Activated B cell treated with CpG ODN at 0.5 μM for 24 hours (primary cell): ENCODE measurements around the gene MISP. TPM values are rescaled to one million over a fixed set of nuclear protein-coding genes. Genes with fewer than 3 reads are reported as not detected.

Experiments
- ATAC-seq: fragments of 200-7000 bp; cut with Tn5 transposase; one replicate; pipeline ENCODE4 v1.10.0; 2021; ENCODE audit warnings: low read depth, mild to moderate bottlenecking, moderate library complexity
- CTCF ChIA-PET: fragments of 350-600 bp; sonication (Branson Sonifier 250); formaldehyde crosslinking; loops from one replicate; lab custom pipeline; 2021; ENCODE audit warnings: antibody characterized with exemption; lab: Charles Lee
- POLR2A ChIA-PET: fragments of 350-600 bp; sonication (Branson Sonifier 250); formaldehyde crosslinking; loops from one replicate; lab custom pipeline; 2021; ENCODE audit warnings: antibody characterized with exemption; lab: Charles Lee
- DNase-seq: peaks from one replicate; pipeline ENCODE4 v3.0.0; 2022
- H3K27ac Mint-ChIP-seq: one replicate; pipeline ENCODE4 v1.8.0; 2020; ENCODE audit warnings: mixed read lengths
- H3K27me3 Mint-ChIP-seq: one replicate; pipeline ENCODE4 v1.8.0; 2021; ENCODE audit warnings: mixed read lengths
- H3K36me3 Mint-ChIP-seq: one replicate; pipeline ENCODE4 v1.8.0; 2021; ENCODE audit warnings: low read depth, mixed read lengths
- H3K4me1 Mint-ChIP-seq: one replicate; pipeline ENCODE4 v1.8.0; 2021; ENCODE audit warnings: mixed read lengths
- H3K4me3 Mint-ChIP-seq: one replicate; pipeline ENCODE4 v1.8.0; 2020; ENCODE audit warnings: mild to moderate bottlenecking, mixed read lengths
- H3K9me3 Mint-ChIP-seq: one replicate; pipeline ENCODE4 v1.8.0; 2020; ENCODE audit warnings: mixed read lengths
- CTCF ChIP-seq: fragments of 200-600 bp; IDR thresholded peaks from one replicate; pipeline ENCODE4 v1.8.0; 2022; ENCODE audit warnings: antibody characterized with exemption, mild to moderate bottlenecking
- intact Hi-C: fragments of 100-400 bp; cut with micrococcal nuclease; formaldehyde crosslinking; loops from one replicate; pipeline ENCODE4 v1.15.1; 2024
- total RNA-seq: library from RNA; stranded (reverse); gene quantifications from 2 replicates; pipeline ENCODE4 v1.2.3, GENCODE V29; 2022

MISP gene
- total RNA-seq, 1 donor from 2014 or later, result not detected

- no peak overlapping the region for H3K27ac Mint-ChIP-seq
- peaks cover 4% of the 10 kb centered on the region for H3K4me1 Mint-ChIP-seq
- H3K9me3 Mint-ChIP-seq, result no peaks in the 10 kb centered on the region
- ChIA-PET POLR2A (interaction anchor here (0.6 kb wide), 1 partner anchor 38 kb away, joined by 7 read pairs; no protein-coding TSS in a partner anchor), CTCF (interaction anchor here (1.0 kb wide), 1 partner anchor 148 kb away, joined by 3 read pairs; no protein-coding TSS in a partner anchor)
- ATAC-seq (no peak), DNase-seq (no peak)
- intact Hi-C loops, result loop anchor here (5.0 kb wide), 1 partner anchor 50 kb away; no protein-coding TSS in a partner anchor
- H3K4me3 Mint-ChIP-seq, result no peak overlapping the region
- no peak for TF ChIP-seq CTCF
- H3K36me3 Mint-ChIP-seq, result no peaks in the 10 kb centered on the region
- peaks cover 2% of the 10 kb centered on the region for H3K27me3 Mint-ChIP-seq
These were observed 18.5 kb upstream of the MISP start for GRCh38 chr19:732148-733069.

GRCh38 chr19:734716-735115 lies 16.2 kb upstream of the MISP start:
- peaks cover 4% of the 10 kb centered on the region for H3K4me1 Mint-ChIP-seq
- peaks cover 6% of the 10 kb centered on the region for H3K27me3 Mint-ChIP-seq
- H3K27ac Mint-ChIP-seq, result no peak overlapping the region
- H3K36me3 Mint-ChIP-seq, result no peaks in the 10 kb centered on the region
- no peak overlapping the region for H3K4me3 Mint-ChIP-seq
- DNase-seq, result no peak
- H3K9me3 Mint-ChIP-seq, result no peaks in the 10 kb centered on the region
- ATAC-seq, result no peak
- ChIA-PET POLR2A (no interaction called here), CTCF (interaction anchor here (0.6 to 1.8 kb wide), 6 partner anchors 55 to 150 kb away, joined by 4 to 22 read pairs (median 4); partner anchors contain the start of genes FSTL3 and RNF126)
- no peak for TF ChIP-seq CTCF
- intact Hi-C loops, result loop anchor here (1.0 to 5.0 kb wide), 4 partner anchors 52 to 150 kb away; no protein-coding TSS in a partner anchor

- DNase-seq, result no peak
- no peak overlapping the region for H3K27ac Mint-ChIP-seq
These were observed 14.8 kb upstream of the MISP start for GRCh38 chr19:736125-736524.

GRCh38 chr19:737591-738093 lies 13.3 kb upstream of the MISP start:
- ATAC-seq, result peak; percentile 69
- no peaks in the 10 kb centered on the region for H3K36me3 Mint-ChIP-seq
- TF ChIP-seq CTCF, result no peak
- ChIA-PET CTCF (interaction anchor here (1.2 kb wide), 1 partner anchor 74 kb away, joined by 4 read pairs; the partner anchor contains the start of gene RNF126), POLR2A (no interaction called here)
- H3K9me3 Mint-ChIP-seq, result no peaks in the 10 kb centered on the region
- no peak overlapping the region for H3K4me3 Mint-ChIP-seq
- H3K27ac Mint-ChIP-seq, result no peak overlapping the region
- intact Hi-C loops, result no loop called here
- peak; percentile 43 for DNase-seq
- H3K4me1 Mint-ChIP-seq, result peaks cover 4% of the 10 kb centered on the region
- H3K27me3 Mint-ChIP-seq, result peaks cover 6% of the 10 kb centered on the region

More at GRCh38 chr19:736125-736524, 14.8 kb upstream of the MISP start:
- intact Hi-C loops, result no loop called here
- ChIA-PET POLR2A (no interaction called here), CTCF (interaction anchor here (1.2 kb wide), 1 partner anchor 149 kb away, joined by 3 read pairs; no protein-coding TSS in a partner anchor)
- no peaks in the 10 kb centered on the region for H3K9me3 Mint-ChIP-seq
- TF ChIP-seq CTCF, result no peak
- H3K36me3 Mint-ChIP-seq, result no peaks in the 10 kb centered on the region
- no peak overlapping the region for H3K4me3 Mint-ChIP-seq
- H3K4me1 Mint-ChIP-seq, result peaks cover 4% of the 10 kb centered on the region
- no peak for ATAC-seq
- peaks cover 6% of the 10 kb centered on the region for H3K27me3 Mint-ChIP-seq
